Panc1 (cell line): ENCODE results near the gene DNM3. TPM values are rescaled to one million over a fixed set of nuclear protein-coding genes. Genes with fewer than 3 reads are reported as not detected.
A peak's percentile ranks its signal among the peaks of the same experiment; 100 is the strongest.

ENCODE experiments used
- ATAC-seq: fragments of 200-7000 bp; cut with Tn5 transposase; 2 replicates; pipeline ENCODE4 v1.9.1; 2020; ENCODE audit warnings: mild to moderate bottlenecking, moderate library complexity
- BruUV-seq: library from RNA; stranded (reverse); fragments of 400-500 nt; replicated peaks from 2 replicates; lab custom pipeline; 2021; lab: Mats Ljungman, UMichigan
- CTCF ChIA-PET: fragments of 300-600 bp; sonication (Branson Sonifier 250); formaldehyde crosslinking; loops from one replicate; lab custom pipeline; 2022; ENCODE audit warnings: antibody characterized with exemption; lab: Charles Lee
- POLR2A ChIA-PET: fragments of 300-600 bp; sonication (Branson Sonifier 250); formaldehyde crosslinking; loops from one replicate; lab custom pipeline; 2022; ENCODE audit warnings: antibody characterized with exemption; lab: Charles Lee
- DNase-seq: peaks from one replicate; pipeline ENCODE4 v3.0.0-alpha.2; 2010; ENCODE audit warnings: low read depth, low spot score
- H3K27ac ChIP-seq: 2 replicates; pipeline ENCODE4 v1.5.1; 2011; ENCODE audit warnings: mild to moderate bottlenecking, low read length, inconsistent platforms
- H3K27me3 ChIP-seq: fragments of 200-500 bp; sonication (Bioruptor generic); 2 replicates; pipeline ENCODE4 v1.6.0; 2014; ENCODE audit warnings: low read length, inconsistent platforms; ENCODE audit not compliant: control insufficient read depth, insufficient read depth
- H3K36me3 ChIP-seq: fragments of 200-500 bp; sonication (Bioruptor generic); 2 replicates; pipeline ENCODE4 v1.5.1; 2014; ENCODE audit warnings: inconsistent platforms, mild to moderate bottlenecking, low read length, moderate library complexity; ENCODE audit not compliant: control insufficient read depth, insufficient read depth
- H3K4me1 ChIP-seq: 2 replicates; pipeline ENCODE4 v1.5.1; 2011; ENCODE audit warnings: inconsistent platforms, mild to moderate bottlenecking, low read length, moderate library complexity; ENCODE audit not compliant: control insufficient read depth, insufficient read depth
- H3K4me3 ChIP-seq, 2 experiments: 2 replicates each; pipeline ENCODE4 v1.5.1; 2011 to 2012; ENCODE audit warnings: low read depth in 2 of 2, low read length in 2 of 2, mild to moderate bottlenecking in 2 of 2, inconsistent platforms in 1 of 2, moderate library complexity in 1 of 2
- H3K9me3 ChIP-seq: fragments of 200-500 bp; sonication (Bioruptor generic); 2 replicates; pipeline ENCODE4 v1.5.1; 2014; ENCODE audit warnings: low read depth, mild to moderate bottlenecking, inconsistent platforms, low read length, moderate library complexity; ENCODE audit not compliant: control insufficient read depth, insufficient read depth
- CTCF ChIP-seq: fragments of 450-650 bp; IDR thresholded peaks from 2 replicates; pipeline ENCODE4 v1.5.1; 2017; ENCODE audit warnings: mild to moderate bottlenecking
- POLR2AphosphoS5 ChIP-seq: IDR thresholded peaks from 2 replicates; pipeline ENCODE4 v1.6.1; 2012; ENCODE audit warnings: mild to moderate bottlenecking, low read depth, low read length, moderate library complexity
- SIN3A ChIP-seq: IDR thresholded peaks from 2 replicates; pipeline ENCODE4 v1.6.1; 2012; ENCODE audit warnings: low read depth, mild to moderate bottlenecking, low read length, moderate library complexity, borderline replicate concordance; ENCODE audit not compliant: insufficient read depth
- TCF7L2 ChIP-seq: IDR thresholded peaks from 2 replicates; pipeline ENCODE4 v1.6.1; 2011; ENCODE audit warnings: mild to moderate bottlenecking, low read depth, low read length, inconsistent platforms
- in situ Hi-C: cut with HindIII; loops from 2 replicates; pipeline ENCODE4 v1.10.0; 2016; ENCODE audit warnings: low sequenced_read_pairs, low pct_unique_long_range_greater_than_20kb
- intact Hi-C: fragments of 100-400 bp; cut with micrococcal nuclease; formaldehyde crosslinking; loops from one replicate; pipeline ENCODE4 v1.10.0; 2022; ENCODE audit not compliant: unreplicated experiment
- total RNA-seq: library from RNA; stranded (reverse); gene quantifications from one replicate; pipeline ENCODE4 v1.2.1, GENCODE V29; 2021; ENCODE audit not compliant: unreplicated experiment
- TF ChIP-seq, protein P1 (sequence below), 2 experiments: IDR thresholded peaks; 2 replicates each; pipeline ENCODE4 v1.6.1; 2011 to 2012; ENCODE audit warnings: low read depth in 2 of 2, control low read depth in 1 of 2, low read length in 1 of 2, mild to moderate bottlenecking in 1 of 2, moderate library complexity in 1 of 2; ENCODE audit not compliant: insufficient read depth in 1 of 2

DNM3 gene
- total RNA-seq, 1 experiment from 2014 or later, result 0.46 TPM

GRCh38 chr1:172105230-172105629 is 263.9 kb downstream of the DNM3 start:
- Histone ChIP-seq H3K4me1 (peaks cover 5% of the 10 kb centered on the region; the same call in 1 of the 2 replicates), H3K4me3 (no peak overlapping the region), H3K9me3 (no peaks in the 10 kb centered on the region), H3K27me3 (no peaks in the 10 kb centered on the region), H3K36me3 (no peaks in the 10 kb centered on the region), H3K27ac (peak overlapping the region; percentile 58; the same call in 1 of the 2 replicates)
- in situ Hi-C loops, result no loop called here
- TF ChIP-seq POLR2AphosphoS5 (no peak), CTCF (no peak), TCF7L2 (no peak), SIN3A (no peak)
- TF ChIP-seq, protein P1, sequence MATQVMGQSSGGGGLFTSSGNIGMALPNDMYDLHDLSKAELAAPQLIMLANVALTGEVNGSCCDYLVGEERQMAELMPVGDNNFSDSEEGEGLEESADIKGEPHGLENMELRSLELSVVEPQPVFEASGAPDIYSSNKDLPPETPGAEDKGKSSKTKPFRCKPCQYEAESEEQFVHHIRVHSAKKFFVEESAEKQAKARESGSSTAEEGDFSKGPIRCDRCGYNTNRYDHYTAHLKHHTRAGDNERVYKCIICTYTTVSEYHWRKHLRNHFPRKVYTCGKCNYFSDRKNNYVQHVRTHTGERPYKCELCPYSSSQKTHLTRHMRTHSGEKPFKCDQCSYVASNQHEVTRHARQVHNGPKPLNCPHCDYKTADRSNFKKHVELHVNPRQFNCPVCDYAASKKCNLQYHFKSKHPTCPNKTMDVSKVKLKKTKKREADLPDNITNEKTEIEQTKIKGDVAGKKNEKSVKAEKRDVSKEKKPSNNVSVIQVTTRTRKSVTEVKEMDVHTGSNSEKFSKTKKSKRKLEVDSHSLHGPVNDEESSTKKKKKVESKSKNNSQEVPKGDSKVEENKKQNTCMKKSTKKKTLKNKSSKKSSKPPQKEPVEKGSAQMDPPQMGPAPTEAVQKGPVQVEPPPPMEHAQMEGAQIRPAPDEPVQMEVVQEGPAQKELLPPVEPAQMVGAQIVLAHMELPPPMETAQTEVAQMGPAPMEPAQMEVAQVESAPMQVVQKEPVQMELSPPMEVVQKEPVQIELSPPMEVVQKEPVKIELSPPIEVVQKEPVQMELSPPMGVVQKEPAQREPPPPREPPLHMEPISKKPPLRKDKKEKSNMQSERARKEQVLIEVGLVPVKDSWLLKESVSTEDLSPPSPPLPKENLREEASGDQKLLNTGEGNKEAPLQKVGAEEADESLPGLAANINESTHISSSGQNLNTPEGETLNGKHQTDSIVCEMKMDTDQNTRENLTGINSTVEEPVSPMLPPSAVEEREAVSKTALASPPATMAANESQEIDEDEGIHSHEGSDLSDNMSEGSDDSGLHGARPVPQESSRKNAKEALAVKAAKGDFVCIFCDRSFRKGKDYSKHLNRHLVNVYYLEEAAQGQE (IDR thresholded peaks at IDR 0.05; ENCODE audit: insufficient read depth in 1 of 2, low read depth in 2 of 2, low read length in 1 of 2), result no peak
- ATAC-seq (no peak), DNase-seq (no peak)
- intact Hi-C loops, result no loop called here
- no TSS peak for BruUV-seq
- ChIA-PET POLR2A (no interaction called here), CTCF (no interaction called here)

- Histone ChIP-seq H3K4me1 (peaks cover 5% of the 10 kb centered on the region; the same call in 1 of the 2 replicates), H3K36me3 (no peaks in the 10 kb centered on the region), H3K27ac (no peak overlapping the region), H3K27me3 (no peaks in the 10 kb centered on the region), H3K9me3 (no peaks in the 10 kb centered on the region), H3K4me3 (no peak overlapping the region)
- DNase-seq (no peak), ATAC-seq (no peak)
- CTCF ChIA-PET, result no interaction called here
- no TSS peak for BruUV-seq
- TF ChIP-seq CTCF (no peak), TCF7L2 (no peak), SIN3A (no peak), POLR2AphosphoS5 (no peak)
- TF ChIP-seq, protein P1 (IDR thresholded peaks at IDR 0.05; ENCODE audit: insufficient read depth in 1 of 2, low read depth in 2 of 2, low read length in 1 of 2), result no peak
- intact Hi-C loops, result no loop called here
- POLR2A ChIA-PET, result no interaction called here
- in situ Hi-C loops, result no loop called here
These were observed 266.1 kb downstream of the DNM3 start for GRCh38 chr1:172107316-172107975.
